Measurements from ENCODE around the gene CARD8. TPM values are rescaled to one million over a fixed set of nuclear protein-coding genes. Genes with fewer than 3 reads are reported as not detected.

CARD8 gene
- 15.3 to 22.4 TPM (median 18.7 TPM) in 5 replicates for total RNA-seq (2022; extraction: Qiagen RNA extraction; ENCODE audit: low read depth)

GRCh38 chr19:48255376-48256303 is at the start of gene CARD8:
Gene CARD8, minus strand, starts transcription at chr19:48255912. Its CDS starts 14,892 bp downstream, at chr19:48241020.

GRCh38 chr19:48169939-48170803 is 85.5 kb downstream of the CARD8 start, which contains the start of the genes LIG1 and ZSWIM9:
Gene LIG1, minus strand, starts transcription at chr19:48170344. Its CDS starts 4,778 bp downstream, at chr19:48165566.
Gene ZSWIM9, plus strand, starts transcription at chr19:48170680. Its CDS starts 1,123 bp downstream, at chr19:48171803.

Other genes starting within 250 kb of the CARD8 start
- not detected in 5 replicates for gene CABP5, start 211.8 kb downstream of the CARD8 start, total RNA-seq (2022; extraction: Qiagen RNA extraction; ENCODE audit: low read depth)
- 9.0 to 14.8 TPM (median 10.6 TPM) in 5 replicates for gene PLA2G4C, start 145.1 kb downstream of the CARD8 start, total RNA-seq (2022; extraction: Qiagen RNA extraction; ENCODE audit: low read depth)
- gene LIG1, start 85.6 kb downstream of the CARD8 start, total RNA-seq (2022; extraction: Qiagen RNA extraction; ENCODE audit: low read depth) = 59.3 to 68.2 TPM (median 61.8 TPM) in 5 replicates
- gene ZSWIM9, start 85.2 kb downstream of the CARD8 start, total RNA-seq (2022; extraction: Qiagen RNA extraction; ENCODE audit: low read depth) = 4.0 to 9.3 TPM (median 7.8 TPM) in 5 replicates
- 5.7 to 9.8 TPM (median 6.7 TPM) in 5 replicates for gene ZNF114, start 14.2 kb upstream of the CARD8 start, total RNA-seq (2022; extraction: Qiagen RNA extraction; ENCODE audit: low read depth)
- 449 to 529 TPM (median 467 TPM) in 5 replicates for gene EMP3, start 69.6 kb upstream of the CARD8 start, total RNA-seq (2022; extraction: Qiagen RNA extraction; ENCODE audit: low read depth)
- 2.3 to 5.7 TPM (median 3.9 TPM) in 5 replicates for gene TMEM143, start 108.0 kb upstream of the CARD8 start, total RNA-seq (2022; extraction: Qiagen RNA extraction; ENCODE audit: low read depth)
- 1.4 to 4.2 TPM (median 3.2 TPM) in 5 replicates for gene SYNGR4, start 108.5 kb upstream of the CARD8 start, total RNA-seq (2022; extraction: Qiagen RNA extraction; ENCODE audit: low read depth)
- 319 to 434 TPM (median 419 TPM) in 5 replicates for gene KDELR1, start 135.6 kb upstream of the CARD8 start, total RNA-seq (2022; extraction: Qiagen RNA extraction; ENCODE audit: low read depth)
- gene GRIN2D, start 137.8 kb upstream of the CARD8 start, total RNA-seq (2022; extraction: Qiagen RNA extraction; ENCODE audit: low read depth) = 4.4 to 12.0 TPM (median 10.2 TPM) in 5 replicates
- gene GRWD1, start 190.1 kb upstream of the CARD8 start, total RNA-seq (2022; extraction: Qiagen RNA extraction; ENCODE audit: low read depth) = 96.2 to 123 TPM (median 121 TPM) in 5 replicates
- gene KCNJ14, start 199.7 kb upstream of the CARD8 start, total RNA-seq (2022; extraction: Qiagen RNA extraction; ENCODE audit: low read depth) = 0.84 to 2.1 TPM (median 1.2 TPM) in 5 replicates
- gene CYTH2, start 213.5 kb upstream of the CARD8 start, total RNA-seq (2022; extraction: Qiagen RNA extraction; ENCODE audit: low read depth) = 47.4 to 71.5 TPM (median 62.5 TPM) in 5 replicates

All from A549 treated with ZK216348 at 1 μM for 4 hours (cell line).